K562 (cell line): ENCODE data around the gene SENP7. TPM values are rescaled to one million over a fixed set of nuclear protein-coding genes. Genes with fewer than 3 reads are reported as not detected.

Experiments
- ATAC-seq: fragments of 200-7000 bp; cut with Tn5 transposase; 3 replicates; pipeline ENCODE4 v1.9.1; 2020; ENCODE audit warnings: moderate library complexity
- BruUV-seq: library from RNA; stranded (reverse); fragments of 400-500 nt; replicated peaks from 2 replicates; lab custom pipeline; 2021; lab: Mats Ljungman, UMichigan
- CTCF ChIA-PET: fragments of 300-600 bp; formaldehyde crosslinking; extraction: SDS; loops from one replicate; lab custom pipeline; 2021; ENCODE audit warnings: low intra/inter-chr PET ratio; lab: Yijun Ruan, JAX
- POLR2A ChIA-PET: fragments of 300-600, 350-650 bp; sonication (Branson Sonifier 250); formaldehyde crosslinking; extraction: SDS; loops from one replicate; lab custom pipeline; 2021; ENCODE audit warnings: antibody characterized with exemption, inconsistent platforms; lab: Yijun Ruan, JAX
- DNase-seq, 4 experiments: peaks; one replicate each; pipeline versions ENCODE4 v3.0.0 to v3.0.0-alpha.2; 2011 to 2018; ENCODE audit warnings: low spot score in 3 of 4, mixed read lengths in 3 of 4; ENCODE audit errors: extremely low read depth in 1 of 4
- FAIRE-seq: peaks from 2 replicates; lab custom pipeline; 2011; peaks lifted over from hg19 to GRCh38; lab: Jason Lieb, UNC
- H2AFZ ChIP-seq: 2 replicates; pipeline ENCODE4 v1.6.0; 2011; ENCODE audit warnings: low read depth, low read length, control low read depth, inconsistent platforms
- H3K27ac ChIP-seq: fragments of 200-600 bp; 3 replicates; pipeline ENCODE4 v1.8.0; 2011; ENCODE audit warnings: low read depth, mild to moderate bottlenecking, control low read depth, inconsistent platforms, low read length, moderate library complexity, mixed read lengths; ENCODE audit errors: extremely low read depth
- H3K27me3 ChIP-seq, 2 experiments: fragments of 300-600 bp in 1 of 2; 2 replicates in 1 of 2; 3 replicates in 1 of 2; pipeline versions ENCODE4 v1.6.0 to v1.8.0; 2011; ENCODE audit warnings: inconsistent platforms in 2 of 2, low read length in 2 of 2, mild to moderate bottlenecking in 1 of 2, mixed read lengths in 1 of 2, moderate library complexity in 1 of 2; ENCODE audit not compliant: control insufficient read depth in 2 of 2, insufficient read depth in 2 of 2
- H3K36me3 ChIP-seq: fragments of 300-600 bp; 3 replicates; pipeline ENCODE4 v1.8.0; 2011; ENCODE audit warnings: mild to moderate bottlenecking, low read length, inconsistent platforms; ENCODE audit not compliant: control insufficient read depth, insufficient read depth
- H3K4me1 ChIP-seq, 2 experiments: fragments of 200-600 bp in 1 of 2; replicated peaks in 1 of 2; 2 replicates in 1 of 2; 3 replicates in 1 of 2; pipeline versions ENCODE4 v1.5.1 to v1.8.0; 2011; ENCODE audit warnings: inconsistent platforms in 2 of 2, low read length in 2 of 2, mild to moderate bottlenecking in 1 of 2, mixed read lengths in 1 of 2, moderate library complexity in 1 of 2; ENCODE audit not compliant: control insufficient read depth in 2 of 2, insufficient read depth in 2 of 2
- H3K4me2 ChIP-seq: 2 replicates; pipeline ENCODE4 v1.6.1; 2011; ENCODE audit warnings: low read length, control low read depth, inconsistent platforms, mixed read lengths; ENCODE audit not compliant: insufficient read depth
- H3K4me3 ChIP-seq: fragments of 200-600 bp; sonication (generic), shearing (Covaris generic); 2 replicates; pipeline ENCODE4 v1.5.1; 2016; ENCODE audit warnings: control low read depth, inconsistent platforms
- H3K79me2 ChIP-seq: fragments of 200-600 bp; 3 replicates; pipeline ENCODE4 v1.8.0; 2011; ENCODE audit warnings: low read length, inconsistent platforms; ENCODE audit not compliant: control insufficient read depth, insufficient read depth
- H3K9ac ChIP-seq, 2 experiments: 2 replicates each; pipeline versions ENCODE4 v1.6.0 to v1.6.1; 2011; ENCODE audit warnings: low read depth in 2 of 2, low read length in 2 of 2, control low read depth in 1 of 2, inconsistent platforms in 1 of 2, mild to moderate bottlenecking in 1 of 2, mixed read lengths in 1 of 2; ENCODE audit not compliant: insufficient read depth in 1 of 2
- H3K9me1 ChIP-seq: one replicate; pipeline ENCODE4 v1.6.0; 2011; ENCODE audit warnings: inconsistent platforms, mild to moderate bottlenecking, low read length, moderate library complexity; ENCODE audit not compliant: control insufficient read depth, insufficient read depth
- H3K9me3 ChIP-seq: replicated peaks from 2 replicates; pipeline ENCODE4 v1.5.1; 2011; ENCODE audit warnings: low read depth, low read length, inconsistent platforms; ENCODE audit not compliant: control insufficient read depth, insufficient read depth
- H4K20me1 ChIP-seq: replicated peaks from 2 replicates; pipeline ENCODE4 v1.6.1; 2011; ENCODE audit warnings: low read length, inconsistent platforms, mixed read lengths; ENCODE audit not compliant: control insufficient read depth, insufficient read depth
- BHLHE40 ChIP-seq: IDR thresholded peaks from 2 replicates; pipeline ENCODE4 v1.6.1; 2011; ENCODE audit warnings: low read length, improper control_type of control experiment
- EWSR1 ChIP-seq: fragments of 450-650 bp; IDR thresholded peaks from 2 replicates; pipeline ENCODE4 v1.6.1; 2018; ENCODE audit warnings: borderline replicate concordance, mild to moderate bottlenecking, low read depth, moderate library complexity; ENCODE audit not compliant: partially characterized antibody
- JUN ChIP-seq, 2 experiments: sonication (generic) in 1 of 2; formaldehyde crosslinking in 1 of 2; IDR thresholded peaks; 2 replicates each; pipeline versions ENCODE4 v1.6.1 to v1.8.0; 2012 to 2022; ENCODE audit warnings: borderline replicate concordance in 2 of 2, mild to moderate bottlenecking in 2 of 2, improper control_type of control experiment in 1 of 2, low read depth in 1 of 2, low read length in 1 of 2, missing genetic modification reagents in 1 of 2
- NELFE ChIP-seq: IDR thresholded peaks from 2 replicates; pipeline ENCODE4 v1.6.1; 2011; ENCODE audit warnings: mild to moderate bottlenecking; ENCODE audit not compliant: insufficient read depth, insufficient read length
- SRSF7 ChIP-seq: fragments of 200-400 bp; formaldehyde crosslinking; optimal IDR thresholded peaks from 2 replicates; pipeline ENCODE3; 2017; ENCODE audit warnings: mild to moderate bottlenecking, low read depth, low read length
- U2AF2 ChIP-seq: fragments of 200-400 bp; formaldehyde crosslinking; optimal IDR thresholded peaks from 2 replicates; pipeline ENCODE3; 2017; ENCODE audit warnings: low read depth, mild to moderate bottlenecking, low read length
- ZBTB40 ChIP-seq, 2 experiments: fragments of 450-650 bp in 1 of 2; sonication (generic) in 1 of 2; formaldehyde crosslinking in 1 of 2; IDR thresholded peaks; 2 replicates each; pipeline versions ENCODE4 v1.7.1 to v1.9.0; 2016 to 2022; ENCODE audit warnings: inconsistent platforms in 1 of 2, mild to moderate bottlenecking in 1 of 2, missing genetic modification reagents in 1 of 2
- ZKSCAN3 ChIP-seq: fragments of 250-450 bp; sonication (Bioruptor Pico); IDR thresholded peaks from 2 replicates; pipeline ENCODE4 v1.4.0; 2020
- ZSCAN32 ChIP-seq: fragments of 450-650 bp; formaldehyde crosslinking; IDR thresholded peaks from 2 replicates; pipeline ENCODE4 v1.4.0; 2020; ENCODE audit warnings: mild to moderate bottlenecking, moderate library complexity
- WGBS: fragments of 100-300 bp; shearing (Covaris generic); methylation state at CpG from one replicate; pipeline ENCODE4 v1.1.6; 2016; ENCODE audit warnings: low coverage, mixed read lengths; ENCODE audit not compliant: insufficient coverage; ENCODE audit errors: missing lambda C conversion rate; 5-methylcytosine and 5-hydroxymethylcytosine counted together
- in situ Hi-C: fragments of 300-500 bp; cut with MboI; formaldehyde crosslinking; loops from 4 replicates; pipeline ENCODE4 v1.15.0; 2018; ENCODE audit warnings: inconsistent platforms, mixed read lengths
- intact Hi-C: fragments of 100-400 bp; cut with micrococcal nuclease; formaldehyde crosslinking; loops from 2 replicates; pipeline ENCODE4 v1.14.2; 2022
- polyA plus RNA-seq, 8 experiments: library from polyadenylated mRNA; depleted of rRNA in 4 of 8; stranded (reverse) in 5 of 8; unstranded in 3 of 8; fragments of >200 nt; fragmentation: Nextera tagmentation in 2 of 8; fragmentation: Illumina TruSeq in 1 of 8; extraction: Ambion mirVana in 2 of 8; extraction: Trizol in 1 of 8; gene quantifications; 2 replicates each; pipeline versions ENCODE4 v1.2.1 to v1.2.3, GENCODE V29; 2011 to 2014; ENCODE audit warnings: inconsistent platforms in 1 of 8, missing spikeins in 1 of 8
- total RNA-seq, 7 experiments: library from RNA; depleted of rRNA in 6 of 7; stranded (reverse); fragments of >200 nt in 6 of 7; fragmentation: Illumina TruSeq in 2 of 7; extraction: Trizol in 2 of 7; gene quantifications; 2 replicates each; pipeline versions ENCODE4 v1.2.1 to v1.2.3, GENCODE V29; 2011 to 2021; ENCODE audit warnings: low replicate concordance in 1 of 7

The SENP7 gene
- total and polyA plus RNA-seq, 9 of the 15 experiments (the other 6 are each of a cell fraction or from before 2014, with no cell fraction given), result 4.1 to 21.9 (median 10.7) TPM

GRCh38 chr3:101533603-101533968 is 20.6 kb upstream of the SENP7 start:
- in situ Hi-C loops, result no loop called here

More at GRCh38 chr3:101533603-101533968, 20.6 kb upstream of the SENP7 start:
- Histone ChIP-seq H3K27me3 (no peaks in the 10 kb centered on the region), H2AFZ (peak overlapping the region; percentile 95), H3K4me1 (peaks cover 10 to 54% of the 10 kb centered on the region in 2 experiments), H3K9me3 (0 out of 2 replicates have a peak, but pooled peaks cover 2% of the 10 kb centered on the region), H3K9ac (peak overlapping the region in 1 of 2 experiments; percentile 53; a peak in 2 of 4 replicates), H3K36me3 (no peaks in the 10 kb centered on the region), H3K79me2 (no peaks in the 10 kb centered on the region), H3K9me1 (no peaks in the 10 kb centered on the region), H3K27ac (peak overlapping the region; percentile 83; the same call in 2 of the 3 replicates), H3K4me2 (no peak overlapping the region), H4K20me1 (no peaks in the 10 kb centered on the region), H3K4me3 (no peak overlapping the region)
- POLR2A ChIA-PET, result interaction anchor here (0.6 kb wide), 1 partner anchor 1041 kb away, joined by 4 read pairs; the partner anchor contains the start of gene TMEM45A
- CTCF ChIA-PET, result no interaction called here
- intact Hi-C loops, result no loop called here
- no peak for TF ChIP-seq EWSR1
- no peak for TF ChIP-seq JUN (IDR thresholded peaks at IDR 0.05; ENCODE audit: borderline replicate concordance, low read depth, low read length)
- no peak for TF ChIP-seq JUN (CRISPR knock-in tag; IDR thresholded peaks at IDR 0.05; ENCODE audit: borderline replicate concordance)
- TF ChIP-seq BHLHE40, result no peak
- no peak for TF ChIP-seq ZKSCAN3 (CRISPR knock-in tag)
- no peak for TF ChIP-seq NELFE
- TF ChIP-seq SRSF7, result no peak
- TF ChIP-seq ZSCAN32 (CRISPR knock-in tag), result no peak
- TF ChIP-seq ZBTB40 (IDR thresholded peaks at IDR 0.05), result no peak
- no peak for TF ChIP-seq ZBTB40 (CRISPR knock-in tag; IDR thresholded peaks at IDR 0.05)
- TF ChIP-seq U2AF2, result no peak
- ATAC-seq (no peak), FAIRE-seq (no peak), DNase-seq (no peak)
- WGBS, result 83% methylated on average over 1 of the region's 1 CpG
- no TSS peak for BruUV-seq
